VCaP (cell line): ENCODE results near the gene TRPC6.

ENCODE experiments used
- H3K27ac ChIP-seq: fragments of 450-650 bp; 2 replicates; pipeline ENCODE4 v1.5.1; 2017
- TF ChIP-seq, protein P1 (sequence below): fragments of 450-650 bp; conservative IDR thresholded peaks from 2 replicates; pipeline ENCODE4 v1.5.1; 2017; ENCODE audit warnings: mild to moderate bottlenecking, moderate library complexity

TRPC6 gene

GRCh38 chr11:101453682-101454081 lies 130.1 kb downstream of the TRPC6 start:
- TF ChIP-seq, protein P1, sequence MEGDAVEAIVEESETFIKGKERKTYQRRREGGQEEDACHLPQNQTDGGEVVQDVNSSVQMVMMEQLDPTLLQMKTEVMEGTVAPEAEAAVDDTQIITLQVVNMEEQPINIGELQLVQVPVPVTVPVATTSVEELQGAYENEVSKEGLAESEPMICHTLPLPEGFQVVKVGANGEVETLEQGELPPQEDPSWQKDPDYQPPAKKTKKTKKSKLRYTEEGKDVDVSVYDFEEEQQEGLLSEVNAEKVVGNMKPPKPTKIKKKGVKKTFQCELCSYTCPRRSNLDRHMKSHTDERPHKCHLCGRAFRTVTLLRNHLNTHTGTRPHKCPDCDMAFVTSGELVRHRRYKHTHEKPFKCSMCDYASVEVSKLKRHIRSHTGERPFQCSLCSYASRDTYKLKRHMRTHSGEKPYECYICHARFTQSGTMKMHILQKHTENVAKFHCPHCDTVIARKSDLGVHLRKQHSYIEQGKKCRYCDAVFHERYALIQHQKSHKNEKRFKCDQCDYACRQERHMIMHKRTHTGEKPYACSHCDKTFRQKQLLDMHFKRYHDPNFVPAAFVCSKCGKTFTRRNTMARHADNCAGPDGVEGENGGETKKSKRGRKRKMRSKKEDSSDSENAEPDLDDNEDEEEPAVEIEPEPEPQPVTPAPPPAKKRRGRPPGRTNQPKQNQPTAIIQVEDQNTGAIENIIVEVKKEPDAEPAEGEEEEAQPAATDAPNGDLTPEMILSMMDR = no peak
- H3K27ac ChIP-seq = no peak overlapping the region

- TF ChIP-seq, protein P1 = no peak
- H3K27ac ChIP-seq = no peak overlapping the region
Observed at GRCh38 chr11:101448881-101449442, 134.8 kb downstream of the TRPC6 start.

DNA sequence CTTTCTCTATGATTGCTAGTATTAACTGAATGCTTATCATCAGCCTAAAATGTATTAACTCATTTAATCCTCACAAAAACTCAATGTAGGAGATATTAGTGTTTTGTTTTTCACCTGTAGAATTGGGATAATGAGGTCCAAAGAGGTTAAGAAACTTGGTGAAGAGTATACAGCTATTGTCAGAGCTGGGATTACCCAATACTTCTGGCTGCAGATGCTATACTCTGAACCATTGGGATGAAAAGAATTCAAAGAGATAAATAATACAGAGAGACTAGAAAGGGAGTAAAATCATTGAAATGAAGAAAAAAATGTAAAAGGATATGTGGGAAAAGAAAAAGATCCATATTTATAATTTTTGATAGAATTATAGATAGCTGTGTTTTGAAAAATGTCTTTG lies 137.1 kb downstream of the TRPC6 start:
- H3K27ac ChIP-seq = no peak overlapping the region
- TF ChIP-seq, protein P1 = no peak

- TF ChIP-seq, protein P1 = no peak
- no peak overlapping the region for H3K27ac ChIP-seq
Observed at GRCh38 chr11:101446238-101446637, 137.6 kb downstream of the TRPC6 start.

- no peak overlapping the region for H3K27ac ChIP-seq
- TF ChIP-seq, protein P1 = no peak
Observed at GRCh38 chr11:101445761-101446160, 138.0 kb downstream of the TRPC6 start.

DNA sequence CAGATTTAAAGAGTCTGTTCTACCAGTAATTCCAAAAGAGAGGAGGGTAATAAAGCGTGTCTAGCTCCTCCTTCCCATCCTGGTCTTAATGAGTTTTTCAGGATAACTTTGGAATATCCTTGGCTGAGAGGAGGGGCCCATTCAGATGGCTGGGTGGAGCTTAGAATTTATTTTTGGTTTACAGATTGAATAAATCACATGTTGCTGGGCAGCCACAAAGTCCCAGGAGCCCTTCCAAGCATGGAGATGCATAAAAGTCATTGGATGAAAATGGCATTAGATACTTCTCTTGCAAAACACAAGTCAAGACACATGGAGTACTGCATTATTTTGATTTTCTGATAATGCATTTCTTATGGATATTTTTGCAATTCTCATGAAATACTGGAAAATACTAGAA lies 139.0 kb downstream of the TRPC6 start:
- no peak overlapping the region for H3K27ac ChIP-seq
- TF ChIP-seq, protein P1 = no peak

DNA sequence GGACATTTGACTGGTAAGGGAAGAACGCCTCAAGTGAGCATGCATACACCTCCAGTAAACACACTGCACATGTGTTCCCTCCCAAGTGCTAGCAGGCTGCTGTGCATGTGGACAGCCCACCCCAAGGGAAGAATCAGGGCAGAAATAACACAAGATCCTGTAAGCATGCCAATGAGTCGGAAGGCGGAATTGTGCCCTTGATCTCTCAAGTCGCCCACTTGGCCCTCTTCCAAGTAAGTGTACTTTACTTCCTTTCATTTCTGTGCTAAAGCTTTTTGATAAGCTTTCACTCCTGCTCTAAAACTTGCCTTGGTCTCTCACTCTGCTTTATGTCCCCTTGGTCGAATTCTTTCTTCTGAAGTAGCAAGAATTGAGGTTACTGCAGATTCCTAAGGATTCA lies 139.6 kb downstream of the TRPC6 start:
- TF ChIP-seq, protein P1 = no peak
- H3K27ac ChIP-seq = no peak overlapping the region
